Ovary (tissue), 9 donors: ENCODE results near the gene TEX29. TPM values are rescaled to one million over a fixed set of nuclear protein-coding genes. Genes with fewer than 3 reads are reported as not detected.

Source experiments
- DNase-seq, 5 donors: peaks; one replicate each; pipeline ENCODE4 v3.0.0-alpha.2; 2019 to 2020
- H3K27ac ChIP-seq, 2 donors: fragments of 200-600 bp; one replicate each; pipeline versions ENCODE4 v1.5.1 to v1.8.0; 2019 to 2022
- H3K27me3 ChIP-seq: fragments of 200-600 bp; one replicate; pipeline ENCODE4 v1.8.0; 2022
- H3K36me3 ChIP-seq: fragments of 200-600 bp; sonication (generic); one replicate; pipeline ENCODE4 v1.5.1; 2019
- H3K4me1 ChIP-seq: one replicate; pipeline ENCODE4 v1.8.1; 2013; ENCODE audit warnings: mild to moderate bottlenecking, moderate library complexity; ENCODE audit not compliant: insufficient read depth
- H3K4me3 ChIP-seq: fragments of 200-600 bp; sonication (generic); one replicate; pipeline ENCODE4 v1.5.1; 2017
- H3K9me3 ChIP-seq, 2 donors: fragments of 200-600 bp in 1 of 2; sonication (generic) in 1 of 2; one replicate each; pipeline versions ENCODE4 v1.5.1 to v1.8.1; 2013 to 2019; ENCODE audit warnings: mild to moderate bottlenecking in 1 of 2, moderate library complexity in 1 of 2
- CTCF ChIP-seq, 3 donors: fragments of 450-650 bp in 2 of 3; fragments of 200-600 bp in 1 of 3; IDR thresholded peaks; one replicate each; pipeline versions ENCODE4 v1.5.1 to v1.8.0; 2016 to 2022; ENCODE audit warnings: antibody characterized with exemption in 3 of 3, mild to moderate bottlenecking in 1 of 3
- EP300 ChIP-seq: sonication (generic); formaldehyde crosslinking; IDR thresholded peaks from one replicate; pipeline ENCODE4 v1.6.1; 2017; ENCODE audit warnings: antibody characterized with exemption
- POLR2A ChIP-seq: fragments of 450-650 bp; IDR thresholded peaks from one replicate; pipeline ENCODE4 v1.6.1; 2017; ENCODE audit warnings: antibody characterized with exemption, mild to moderate bottlenecking, moderate library complexity
- WGBS, 3 donors: extraction: QIAGEN DNeasy Blood & Tissue Kit in 1 of 3; methylation state at CpG; one replicate each; pipeline versions ENCODE4 v1.1.5 to v1.1.7; 2013 to 2017; 5-methylcytosine and 5-hydroxymethylcytosine counted together
- intact Hi-C, 4 donors: fragments of 100-400 bp; cut with DNase I; formaldehyde crosslinking; loops; one replicate each; pipeline versions ENCODE4 v1.11.0 to v1.15.1; 2022 to 2023
- polyA plus RNA-seq, 2 donors: library from polyadenylated mRNA; stranded (reverse); fragments of 200-250 nt in 1 of 2; fragments of 350-450 nt in 1 of 2; fragmentation: Illumina TruSeq in 1 of 2; extraction: RNeasy Lipid Tissue Mini Kit (QIAGEN cat#74804) in 1 of 2; gene quantifications; one replicate each; pipeline ENCODE4 v1.2.3, GENCODE V29; 2013 to 2014
- total RNA-seq, 7 donors: library from RNA; depleted of rRNA in 2 of 7; stranded (reverse); fragments of >200 nt in 2 of 7; fragmentation: NEBNext Ultra II Directional in 3 of 7; extraction: Animal tissue kit (Norgen Biotek cat#: 25700) in 3 of 7; gene quantifications; one replicate each; pipeline versions ENCODE4 v1.1.0 to v1.2.4, GENCODE V29; 2016 to 2023
- donor health status: DM: no; HTN: no; CAD: no; lungs with moderate emphysema.
- donor health status: DM: no; HTN: no; CAD: no.
- donor health status: Bipolar disorder and iron deficiency.
- donor health status: DM: yes; HTN: yes; CAD: no.
- donor health status: DM: no; HTN: no; CAD: no.
- donor health status: DM: yes; HTN: yes; CAD: no.

Gene TEX29
- total and polyA plus RNA-seq, 9 donors = 0.25 to 0.35 TPM; not detected in 7

- H3K27ac ChIP-seq = no peak overlapping the region
- no peaks in the 10 kb centered on the region for H3K36me3 ChIP-seq
- 65 to 77% (median 68%) methylated on average over 12 of the region's 12 CpGs for WGBS, 3 donors
- H3K27me3 ChIP-seq = no peaks in the 10 kb centered on the region
- no peaks in the 10 kb centered on the region for H3K4me1 ChIP-seq
- intact Hi-C loops = no loop called here
- no peaks in the 10 kb centered on the region for H3K9me3 ChIP-seq
- TF ChIP-seq CTCF (IDR thresholded peaks at IDR 0.05) = no peak
- TF ChIP-seq POLR2A = no peak
- TF ChIP-seq EP300 = no peak
- DNase-seq = no peak
- no peak overlapping the region for H3K4me3 ChIP-seq
Observed at GRCh38 chr13:111363121-111363520, 42.7 kb downstream of the TEX29 start.

GRCh38 chr13:111363591-111363990 is 43.1 kb downstream of the TEX29 start:
- no peaks in the 10 kb centered on the region for H3K27me3 ChIP-seq

DNA sequence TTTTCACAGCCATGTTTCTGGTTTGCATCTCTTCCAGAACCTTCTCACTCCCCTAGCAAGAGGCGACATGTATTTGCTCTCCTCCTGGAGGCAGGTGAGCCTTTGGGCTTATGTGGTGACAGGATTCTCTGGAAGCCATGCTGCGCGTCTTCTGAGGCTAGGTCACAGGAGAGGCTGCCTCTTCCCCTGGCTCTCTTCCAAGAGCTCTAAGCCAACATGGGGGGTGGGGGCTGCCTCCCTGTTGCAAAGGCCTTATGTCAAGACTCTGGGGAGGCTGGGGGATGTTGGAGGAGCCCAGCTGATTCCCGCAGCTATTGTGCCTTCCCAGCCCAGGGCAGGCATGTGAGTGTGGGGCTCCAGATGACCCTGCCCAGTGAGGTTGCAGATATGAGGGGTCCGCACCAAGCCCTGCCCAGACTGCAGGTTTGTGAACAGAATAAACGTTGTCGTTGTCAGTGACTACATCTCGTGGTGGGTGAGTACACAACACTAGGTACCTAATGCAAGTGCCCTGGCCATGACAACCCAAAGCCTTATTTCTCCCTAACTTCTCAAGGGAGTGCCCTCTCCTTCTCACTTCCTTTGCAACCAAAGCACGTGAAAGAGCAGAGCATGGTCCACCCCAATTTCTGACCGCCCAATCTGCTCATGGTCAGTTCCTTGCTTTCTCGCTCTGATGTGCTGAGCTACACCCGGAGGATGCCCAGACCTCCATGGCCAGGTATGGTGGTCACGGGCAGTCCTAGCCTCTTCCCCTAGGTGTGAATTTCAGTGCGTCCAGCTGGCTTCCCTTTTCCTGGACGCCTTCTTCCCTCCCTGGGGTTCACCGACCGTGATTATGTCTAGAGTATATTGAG is 44.9 kb downstream of the TEX29 start:
- no peak overlapping the region for H3K27ac ChIP-seq
- intact Hi-C loops = no loop called here
- no peaks in the 10 kb centered on the region for H3K4me1 ChIP-seq
- no peaks in the 10 kb centered on the region for H3K36me3 ChIP-seq
- TF ChIP-seq CTCF (IDR thresholded peaks at IDR 0.05) (no peak), EP300 (no peak), POLR2A (no peak)
- H3K27me3 ChIP-seq = no peaks in the 10 kb centered on the region
- DNase-seq = no peak
- H3K9me3 ChIP-seq = no peaks in the 10 kb centered on the region
- 82 to 86% (median 84%) methylated on average over 17 of the region's 17 CpGs for WGBS, 3 donors
- no peak overlapping the region for H3K4me3 ChIP-seq

More at GRCh38 chr13:111363591-111363990, 43.1 kb downstream of the TEX29 start:
- no peaks in the 10 kb centered on the region for H3K36me3 ChIP-seq
- TF ChIP-seq EP300 (no peak), CTCF (IDR thresholded peaks at IDR 0.05) (no peak), POLR2A (no peak)
- H3K27ac ChIP-seq = no peak overlapping the region
- no peaks in the 10 kb centered on the region for H3K9me3 ChIP-seq
- intact Hi-C loops = no loop called here
- no peaks in the 10 kb centered on the region for H3K4me1 ChIP-seq
- DNase-seq = no peak
- no peak overlapping the region for H3K4me3 ChIP-seq
- 75 to 81% (median 81%) methylated on average over 7 of the region's 7 CpGs for WGBS, 3 donors

- H3K36me3 ChIP-seq = no peaks in the 10 kb centered on the region
- no peaks in the 10 kb centered on the region for H3K27me3 ChIP-seq
- 74 to 87% (median 84%) methylated on average over 2 of the region's 2 CpGs for WGBS, 3 donors
- H3K9me3 ChIP-seq = no peaks in the 10 kb centered on the region
- H3K4me3 ChIP-seq = no peak overlapping the region
- no peak for TF ChIP-seq EP300
- TF ChIP-seq CTCF (IDR thresholded peaks at IDR 0.05) = no peak
- TF ChIP-seq POLR2A = no peak
- no peaks in the 10 kb centered on the region for H3K4me1 ChIP-seq
- no peak overlapping the region for H3K27ac ChIP-seq
- no peak for DNase-seq
- intact Hi-C loops = no loop called here
Observed at GRCh38 chr13:111367340-111367739, 46.9 kb downstream of the TEX29 start.
